Esophagus muscularis mucosa (tissue), 4 donors: ENCODE results near the gene LTB4R2. TPM values are rescaled to one million over a fixed set of nuclear protein-coding genes. Genes with fewer than 3 reads are reported as not detected.

ENCODE experiments used
- DNase-seq: peaks from one replicate; pipeline ENCODE4 v3.0.0-alpha.2; 2017; ENCODE audit errors: extremely low spot score
- H3K27ac ChIP-seq, 4 donors: fragments of 200-600 bp; sonication (generic); replicated peaks in 1 of 4; 1 replicate in 3 of 4; 2 replicates in 1 of 4; pipeline ENCODE4 v1.5.1; 2016 to 2019; ENCODE audit warnings: mild to moderate bottlenecking in 1 of 4
- H3K27me3 ChIP-seq, 4 donors: fragments of 200-600 bp; sonication (generic); one replicate each; pipeline versions ENCODE4 v1.5.1 to v1.6.0; 2016 to 2019
- H3K36me3 ChIP-seq, 4 donors: fragments of 200-600 bp; sonication (generic); one replicate each; pipeline ENCODE4 v1.5.1; 2016 to 2019
- H3K4me1 ChIP-seq, 4 donors: fragments of 200-600 bp; sonication (generic); one replicate each; pipeline ENCODE4 v1.5.1; 2016 to 2019
- H3K4me3 ChIP-seq, 4 donors: fragments of 200-600 bp; sonication (generic); 1 replicate in 2 of 4; 2 replicates in 2 of 4; pipeline ENCODE4 v1.5.1; 2016 to 2019; ENCODE audit warnings: mild to moderate bottlenecking in 4 of 4, moderate library complexity in 1 of 4
- H3K9me3 ChIP-seq, 4 donors: fragments of 200-600 bp; sonication (generic); 1 replicate in 3 of 4; 2 replicates in 1 of 4; pipeline ENCODE4 v1.5.1; 2016 to 2019
- EP300 ChIP-seq: sonication (generic); formaldehyde crosslinking; IDR thresholded peaks from one replicate; pipeline ENCODE4 v1.6.1; 2017; ENCODE audit warnings: antibody characterized with exemption
- POLR2A ChIP-seq: fragments of 450-650 bp; IDR thresholded peaks from one replicate; pipeline ENCODE4 v1.6.1; 2017; ENCODE audit warnings: antibody characterized with exemption, moderate library complexity, mild to moderate bottlenecking, low read depth
- POLR2AphosphoS5 ChIP-seq, 2 donors: sonication (generic); formaldehyde crosslinking; IDR thresholded peaks; one replicate each; pipeline ENCODE4 v1.6.1; 2017; ENCODE audit warnings: antibody characterized with exemption in 2 of 2
- whole genome bisulfite sequencing: methylation state at CpG from one replicate; pipeline ENCODE4 v1.1.5; 2018; 5-methylcytosine and 5-hydroxymethylcytosine counted together
- intact Hi-C: fragments of 100-400 bp; cut with DNase I; formaldehyde crosslinking; loops from one replicate; pipeline ENCODE4 v1.15.1; 2023
- total RNA-seq, 4 donors: library from RNA; depleted of rRNA; stranded (reverse); fragments of >200 nt; gene quantifications; one replicate each; pipeline versions ENCODE4 v1.1.0 to v1.2.1, GENCODE V29; 2016
- TF ChIP-seq, protein P1 (sequence below), 3 experiments: fragments of 200-600 bp in 2 of 3; fragments of 450-650 bp in 1 of 3; sonication (generic) in 2 of 3; IDR thresholded peaks; one replicate each; pipeline ENCODE4 v1.5.1; 2017 to 2019; ENCODE audit warnings: antibody characterized with exemption in 3 of 3, mild to moderate bottlenecking in 2 of 3, moderate library complexity in 1 of 3

LTB4R2 gene
- total RNA-seq, 4 donors from 2014 or later, result 1.7 to 3.7 (median 2.4) TPM

DNA sequence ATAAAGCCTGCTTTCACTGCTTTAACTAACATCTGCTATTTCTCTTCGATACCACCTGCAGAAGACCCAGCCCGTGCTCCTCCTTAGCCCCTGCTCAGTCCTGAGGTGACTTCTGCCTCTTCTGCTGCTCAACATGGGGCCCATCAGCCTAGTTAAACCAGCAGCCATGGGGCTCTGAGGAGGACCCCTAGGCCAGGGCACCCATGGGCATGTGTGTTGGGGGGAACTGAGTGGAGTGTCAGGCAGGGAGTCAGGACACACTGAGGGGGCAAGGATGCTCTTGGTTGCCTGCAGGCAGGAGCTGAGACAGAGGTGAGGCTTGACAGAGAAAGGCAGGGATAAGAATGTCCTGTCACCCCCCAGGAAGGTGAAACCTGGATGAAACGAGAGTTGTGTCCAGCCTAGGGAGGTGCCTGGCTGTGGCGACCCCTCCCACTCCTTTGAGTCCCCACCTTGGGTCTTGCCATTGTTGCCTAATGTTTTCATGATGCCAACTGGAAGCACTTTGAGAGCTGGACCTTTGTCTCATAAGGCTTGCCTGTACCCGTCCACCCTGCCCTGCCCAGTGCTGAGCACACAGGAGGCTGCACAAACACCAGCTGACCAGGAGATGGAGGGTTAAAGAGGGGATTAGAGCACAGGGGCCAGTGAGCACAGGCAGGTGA is 26.0 kb upstream of the LTB4R2 start:
- Histone ChIP-seq H3K27ac (no peak overlapping the region), H3K36me3 (no peaks in the 10 kb centered on the region), H3K4me3 (no peak overlapping the region), H3K9me3 (no peaks in the 10 kb centered on the region), H3K4me1 (peaks cover 0 to 6% (median 0%) of the 10 kb centered on the region in 4 donors), H3K27me3 (no peaks in the 10 kb centered on the region)
- TF ChIP-seq EP300, result no peak
- TF ChIP-seq, protein P1, sequence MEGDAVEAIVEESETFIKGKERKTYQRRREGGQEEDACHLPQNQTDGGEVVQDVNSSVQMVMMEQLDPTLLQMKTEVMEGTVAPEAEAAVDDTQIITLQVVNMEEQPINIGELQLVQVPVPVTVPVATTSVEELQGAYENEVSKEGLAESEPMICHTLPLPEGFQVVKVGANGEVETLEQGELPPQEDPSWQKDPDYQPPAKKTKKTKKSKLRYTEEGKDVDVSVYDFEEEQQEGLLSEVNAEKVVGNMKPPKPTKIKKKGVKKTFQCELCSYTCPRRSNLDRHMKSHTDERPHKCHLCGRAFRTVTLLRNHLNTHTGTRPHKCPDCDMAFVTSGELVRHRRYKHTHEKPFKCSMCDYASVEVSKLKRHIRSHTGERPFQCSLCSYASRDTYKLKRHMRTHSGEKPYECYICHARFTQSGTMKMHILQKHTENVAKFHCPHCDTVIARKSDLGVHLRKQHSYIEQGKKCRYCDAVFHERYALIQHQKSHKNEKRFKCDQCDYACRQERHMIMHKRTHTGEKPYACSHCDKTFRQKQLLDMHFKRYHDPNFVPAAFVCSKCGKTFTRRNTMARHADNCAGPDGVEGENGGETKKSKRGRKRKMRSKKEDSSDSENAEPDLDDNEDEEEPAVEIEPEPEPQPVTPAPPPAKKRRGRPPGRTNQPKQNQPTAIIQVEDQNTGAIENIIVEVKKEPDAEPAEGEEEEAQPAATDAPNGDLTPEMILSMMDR (IDR thresholded peaks at IDR 0.05), result no peak
- no peak for TF ChIP-seq POLR2AphosphoS5 (IDR thresholded peaks at IDR 0.05)
- no peak for TF ChIP-seq POLR2A
- intact Hi-C loops, result no loop called here
- DNase-seq, result no peak
- 83% methylated on average over 5 of the region's 5 CpGs for whole genome bisulfite sequencing

DNA sequence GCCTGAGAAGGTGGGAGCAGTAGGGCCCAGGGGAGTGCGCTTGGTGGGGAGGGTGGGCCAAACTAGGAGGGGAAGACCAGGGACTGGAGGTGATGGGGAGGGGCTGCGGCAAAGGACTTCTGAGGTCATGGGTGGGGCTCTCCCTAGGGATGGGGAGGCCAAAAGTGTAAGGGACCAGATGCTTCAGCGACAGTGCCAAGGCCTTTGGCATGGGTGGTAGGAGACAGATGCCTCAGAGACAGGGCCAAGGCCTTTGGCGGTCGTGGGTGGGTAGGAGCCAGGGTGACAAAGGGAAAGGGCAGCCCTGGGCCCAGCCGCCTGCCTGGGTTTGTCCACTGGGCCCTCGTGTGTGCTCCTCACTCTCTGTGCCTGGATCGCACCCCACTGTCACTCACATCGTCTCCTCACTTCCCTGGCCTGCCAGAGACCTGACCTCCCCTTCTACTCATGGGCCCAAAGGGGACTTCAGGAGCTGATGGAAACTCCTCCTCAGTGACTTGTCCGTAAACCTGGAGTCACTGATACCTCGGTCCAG is 25.4 kb upstream of the LTB4R2 start:
- Histone ChIP-seq H3K27me3 (no peaks in the 10 kb centered on the region), H3K9me3 (no peaks in the 10 kb centered on the region), H3K4me3 (no peak overlapping the region), H3K4me1 (peaks cover 0 to 6% (median 0%) of the 10 kb centered on the region in 4 donors), H3K36me3 (peaks cover 0 to 5% (median 2%) of the 10 kb centered on the region in 4 donors), H3K27ac (no peak overlapping the region)
- DNase-seq, result no peak
- intact Hi-C loops, result no loop called here
- TF ChIP-seq EP300 (no peak), POLR2A (no peak), POLR2AphosphoS5 (IDR thresholded peaks at IDR 0.05) (no peak)
- TF ChIP-seq, protein P1 (IDR thresholded peaks at IDR 0.05), result no peak
- WGBS, result 78% methylated on average over 10 of the region's 11 CpGs

DNA sequence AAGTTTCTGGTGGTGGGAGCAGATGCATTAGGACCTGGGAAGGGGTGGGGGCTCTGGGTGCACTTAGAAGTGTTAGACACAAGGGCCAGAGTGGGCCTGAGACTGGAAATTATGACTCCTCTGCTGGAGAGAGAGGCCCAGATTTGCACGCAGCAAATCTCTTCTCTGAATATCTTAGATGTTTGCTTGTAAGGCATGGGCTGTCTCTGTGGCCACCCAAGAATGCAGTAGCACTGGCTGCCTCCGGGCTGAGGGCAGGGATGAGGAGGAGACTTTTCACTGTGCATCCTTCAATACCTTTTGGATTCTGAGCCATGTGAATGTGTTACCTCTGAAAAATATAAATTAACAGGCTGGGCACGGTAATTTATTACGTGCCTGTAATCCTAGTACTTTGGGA is 24.6 kb upstream of the LTB4R2 start:
- Histone ChIP-seq H3K36me3 (peaks cover 7 to 12% (median 10%) of the 10 kb centered on the region in 4 donors), H3K4me1 (peaks cover 0 to 2% (median 0%) of the 10 kb centered on the region in 4 donors), H3K9me3 (no peaks in the 10 kb centered on the region), H3K4me3 (no peak overlapping the region), H3K27ac (no peak overlapping the region), H3K27me3 (no peaks in the 10 kb centered on the region)
- intact Hi-C loops, result no loop called here
- 82% methylated on average over 4 of the region's 4 CpGs for WGBS
- TF ChIP-seq, protein P1 (IDR thresholded peaks at IDR 0.05), result no peak
- no peak for TF ChIP-seq EP300
- no peak for TF ChIP-seq POLR2AphosphoS5 (IDR thresholded peaks at IDR 0.05)
- TF ChIP-seq POLR2A, result no peak
- no peak for DNase-seq

DNA sequence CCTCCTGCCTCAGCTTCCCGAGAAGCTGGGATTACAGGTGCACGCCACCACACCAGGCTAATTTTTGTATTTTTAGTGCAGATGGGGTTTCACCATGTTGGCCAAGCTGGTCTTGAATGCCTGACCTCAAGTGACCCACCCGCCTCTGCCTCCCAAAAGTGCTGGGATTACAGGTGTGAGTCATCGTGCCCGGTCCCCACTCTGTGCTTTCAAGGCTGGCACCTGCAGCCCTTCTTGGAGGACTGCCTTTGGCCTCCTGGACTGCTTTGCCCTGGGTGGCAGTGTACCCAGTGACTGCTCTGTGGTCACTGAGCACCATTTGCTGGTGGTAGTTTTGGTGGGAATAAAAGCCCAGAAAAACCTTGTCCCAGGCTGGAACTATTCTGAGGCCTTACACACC is 22.9 kb upstream of the LTB4R2 start:
- TF ChIP-seq POLR2AphosphoS5 (IDR thresholded peaks at IDR 0.05), result no peak
- no peak for TF ChIP-seq EP300
- TF ChIP-seq, protein P1 (IDR thresholded peaks at IDR 0.05), result no peak
- no peak for TF ChIP-seq POLR2A
- 96% methylated on average over 5 of the region's 5 CpGs for WGBS
- H3K27ac ChIP-seq, result no peak overlapping the region
- peaks cover 12 to 29% (median 27%) of the 10 kb centered on the region in 4 donors for H3K36me3 ChIP-seq
- DNase-seq, result no peak
- no peak overlapping the region for H3K4me3 ChIP-seq
- H3K9me3 ChIP-seq, result no peaks in the 10 kb centered on the region
- H3K4me1 ChIP-seq, result no peaks in the 10 kb centered on the region
- intact Hi-C loops, result no loop called here
- no peaks in the 10 kb centered on the region for H3K27me3 ChIP-seq
